ENCODE data around the gene GRIFIN.
A peak's percentile ranks its signal among the peaks of the same experiment; 100 is the strongest.
"Not testable (repeated sequence)": the region's sequence is repeated elsewhere in the genome, so short reads cannot be mapped to it uniquely, and the experiment has no call there.

GRIFIN gene

GRCh38 chr7:2477447-2478398 is 1.5 kb upstream of the GRIFIN start:
- DNase-seq = peak; percentile 63

- DNase-seq = no peak
Observed at GRCh38 chr7:2476776-2477446, 713 bp upstream of the GRIFIN start.

- no peak for DNase-seq
Observed at GRCh38 chr7:2475678-2476015, 551 bp downstream of the GRIFIN start.

- DNase-seq = no peak
Observed at GRCh38 chr7:2474813-2475677, 1.2 kb downstream of the GRIFIN start.

GRCh38 chr7:2474224-2474623 is 2.0 kb downstream of the GRIFIN start:
- no peak for DNase-seq

GRCh38 chr7:2473496-2474180 is 2.6 kb downstream of the GRIFIN start:
- no peak for DNase-seq

GRCh38 chr7:2472739-2473138 is 3.5 kb downstream of the GRIFIN start:
- DNase-seq = no peak

GRCh38 chr7:2471396-2471795 is 4.8 kb downstream of the GRIFIN start:
- DNase-seq = no peak

GRCh38 chr7:2471022-2471329 is 5.2 kb downstream of the GRIFIN start:
- peak; percentile 36 for DNase-seq

- no peak for DNase-seq
Observed at GRCh38 chr7:2470204-2471021, 5.8 kb downstream of the GRIFIN start.

- not testable (repeated sequence) for DNase-seq
Observed at GRCh38 chr7:2469460-2470203, 6.6 kb downstream of the GRIFIN start.

GRCh38 chr7:2468227-2468626 is 8.0 kb downstream of the GRIFIN start:
- DNase-seq = no peak

GRCh38 chr7:2466675-2467074 is 9.5 kb downstream of the GRIFIN start:
- DNase-seq = no peak

GRCh38 chr7:2465928-2466327 is 10.3 kb downstream of the GRIFIN start:
- DNase-seq = no peak

GRCh38 chr7:2462731-2463130 is 13.5 kb downstream of the GRIFIN start:
- no peak for DNase-seq

- DNase-seq = no peak
Observed at GRCh38 chr7:2461268-2462026, 14.8 kb downstream of the GRIFIN start.

GRCh38 chr7:2460641-2461040 is 15.6 kb downstream of the GRIFIN start:
- no peak for DNase-seq

- DNase-seq = no peak
Observed at GRCh38 chr7:2460188-2460587, 16.0 kb downstream of the GRIFIN start.

GRCh38 chr7:2459674-2460073 is 16.5 kb downstream of the GRIFIN start:
- no peak for DNase-seq

GRCh38 chr7:2453849-2454248 is 22.3 kb downstream of the GRIFIN start:
- not testable (repeated sequence) for DNase-seq

Measured in fibroblast of skin of right biceps (primary cell).